IMR-90 (cell line): ENCODE measurements around the gene MIR17HG. TPM values are rescaled to one million over a fixed set of nuclear protein-coding genes. Genes with fewer than 3 reads are reported as not detected.

Experiments
- ATAC-seq: fragments of 200-7000 bp; cut with Tn5 transposase; 2 replicates; pipeline ENCODE4 v1.9.1; 2020; ENCODE audit warnings: low read depth, mild to moderate bottlenecking, moderate library complexity
- BruUV-seq: library from RNA; stranded (reverse); fragments of 400-500 nt; replicated peaks from 2 replicates; lab custom pipeline; 2021; lab: Mats Ljungman, UMichigan
- CTCF ChIA-PET: fragments of 300-600 bp; formaldehyde crosslinking; extraction: SDS; loops from one replicate; lab custom pipeline; 2021; ENCODE audit warnings: antibody characterized with exemption; lab: Yijun Ruan, JAX
- POLR2A ChIA-PET: fragments of 300-600 bp; sonication (Branson Sonifier 250); formaldehyde crosslinking; loops from one replicate; lab custom pipeline; 2022; ENCODE audit warnings: antibody characterized with exemption; ENCODE audit not compliant: unreplicated experiment; lab: Charles Lee
- DNase-seq: peaks from one replicate; pipeline ENCODE4 v3.0.0; 2013
- H2AFZ ChIP-seq: replicated peaks from 2 replicates; pipeline ENCODE3; 2013; ENCODE audit warnings: low read length, mild to moderate bottlenecking; ENCODE audit not compliant: poor library complexity
- H2AK5ac ChIP-seq: 2 replicates; pipeline ENCODE4 v1.6.1; 2013; ENCODE audit warnings: low read depth, low read length, inconsistent platforms
- H2AK9ac ChIP-seq: replicated peaks from 2 replicates; pipeline ENCODE3; 2013; ENCODE audit warnings: mild to moderate bottlenecking, low read depth, low read length, moderate library complexity; ENCODE audit not compliant: poor library complexity
- H2BK120ac ChIP-seq: 2 replicates; pipeline ENCODE4 v1.6.1; 2013; ENCODE audit warnings: low read depth, low read length, inconsistent platforms
- H2BK15ac ChIP-seq: 3 replicates; pipeline ENCODE4 v1.6.1; 2013; ENCODE audit warnings: low read depth, low read length, inconsistent platforms
- H2BK20ac ChIP-seq: 2 replicates; pipeline ENCODE4 v1.6.1; 2013; ENCODE audit warnings: low read depth, mild to moderate bottlenecking, inconsistent platforms, low read length, moderate library complexity
- H2BK5ac ChIP-seq: 2 replicates; pipeline ENCODE4 v1.6.1; 2013; ENCODE audit warnings: mild to moderate bottlenecking, low read depth, low read length, inconsistent platforms; ENCODE audit not compliant: poor library complexity, severe bottlenecking
- H3K14ac ChIP-seq: replicated peaks from 2 replicates; pipeline ENCODE4 v1.6.1; 2013; ENCODE audit warnings: low read depth, low read length, inconsistent platforms
- H3K18ac ChIP-seq: 2 replicates; pipeline ENCODE4 v1.6.1; 2013; ENCODE audit warnings: low read depth, low read length, control low read depth
- H3K23ac ChIP-seq: 2 replicates; pipeline ENCODE4 v1.6.1; 2013; ENCODE audit warnings: low read depth, low read length, inconsistent platforms
- H3K27ac ChIP-seq: 2 replicates; pipeline ENCODE4 v1.5.1; 2013; ENCODE audit warnings: mild to moderate bottlenecking, control low read depth, low read length; ENCODE audit not compliant: insufficient read depth
- H3K27me3 ChIP-seq: 2 replicates; pipeline ENCODE4 v1.6.1; 2013; ENCODE audit warnings: low read length; ENCODE audit not compliant: control insufficient read depth, insufficient read depth
- H3K36me3 ChIP-seq: 2 replicates; pipeline ENCODE4 v1.6.1; 2013; ENCODE audit warnings: low read length, mixed read lengths; ENCODE audit not compliant: control insufficient read depth, insufficient read depth
- H3K4ac ChIP-seq: 2 replicates; pipeline ENCODE4 v1.6.1; 2013; ENCODE audit warnings: low read depth, low read length, inconsistent platforms
- H3K4me1 ChIP-seq: 2 replicates; pipeline ENCODE4 v1.6.1; 2013; ENCODE audit warnings: low read length, mixed read lengths; ENCODE audit not compliant: control insufficient read depth, insufficient read depth
- H3K4me2 ChIP-seq: 2 replicates; pipeline ENCODE4 v1.6.1; 2013; ENCODE audit warnings: low read depth, mild to moderate bottlenecking, control low read depth, low read length, moderate library complexity
- H3K4me3 ChIP-seq: 2 replicates; pipeline ENCODE4 v1.5.1; 2013; ENCODE audit warnings: low read depth, mild to moderate bottlenecking, control low read depth, low read length, moderate library complexity; ENCODE audit not compliant: insufficient read depth
- H3K56ac ChIP-seq: 2 replicates; pipeline ENCODE4 v1.6.1; 2013; ENCODE audit warnings: low read length, inconsistent platforms; ENCODE audit not compliant: insufficient read depth; ENCODE audit errors: extremely low read depth
- H3K79me1 ChIP-seq, 2 experiments: 2 replicates each; pipeline ENCODE4 v1.6.1; 2013; ENCODE audit warnings: low read length in 2 of 2, inconsistent platforms in 1 of 2, low read depth in 1 of 2
- H3K9ac ChIP-seq: 2 replicates; pipeline ENCODE4 v1.6.1; 2013; ENCODE audit warnings: low read depth, low read length, control low read depth
- H3K9me1 ChIP-seq: 2 replicates; pipeline ENCODE4 v1.6.1; 2013; ENCODE audit warnings: low read length, inconsistent platforms; ENCODE audit not compliant: insufficient read depth
- H3K9me3 ChIP-seq: 2 replicates; pipeline ENCODE4 v1.6.1; 2013; ENCODE audit warnings: low read length; ENCODE audit not compliant: control insufficient read depth, insufficient read depth
- H4K20me1 ChIP-seq: 2 replicates; pipeline ENCODE4 v1.6.1; 2013; ENCODE audit warnings: low read length, inconsistent platforms; ENCODE audit not compliant: insufficient read depth
- H4K5ac ChIP-seq: 2 replicates; pipeline ENCODE4 v1.6.1; 2013; ENCODE audit warnings: mild to moderate bottlenecking, low read depth, low read length, control low read depth
- H4K8ac ChIP-seq, 2 experiments: 2 replicates each; pipeline ENCODE4 v1.6.1; 2013; ENCODE audit warnings: low read depth in 2 of 2, low read length in 2 of 2, control low read depth in 1 of 2, inconsistent platforms in 1 of 2
- H4K91ac ChIP-seq: 2 replicates; pipeline ENCODE4 v1.6.1; 2013; ENCODE audit warnings: low read depth, low read length, inconsistent platforms; ENCODE audit not compliant: insufficient read depth
- BHLHE40 ChIP-seq: fragments of 150-350 bp; IDR thresholded peaks from 2 replicates; pipeline ENCODE4 v1.6.1; 2016; ENCODE audit warnings: mild to moderate bottlenecking, low read depth, low read length
- CEBPB ChIP-seq: IDR thresholded peaks from 2 replicates; pipeline ENCODE4 v1.6.1; 2012; ENCODE audit warnings: low read depth, low read length, improper control_type of control experiment
- CHD1 ChIP-seq: IDR thresholded peaks from 2 replicates; pipeline ENCODE4 v1.6.1; 2012; ENCODE audit warnings: low read depth, low read length, improper control_type of control experiment
- MAFK ChIP-seq: IDR thresholded peaks from 2 replicates; pipeline ENCODE4 v1.6.1; 2012; ENCODE audit warnings: low read depth, low read length, improper control_type of control experiment
- MAZ ChIP-seq: IDR thresholded peaks from 2 replicates; pipeline ENCODE4 v1.6.1; 2012; ENCODE audit warnings: low read depth, mild to moderate bottlenecking, low read length, improper control_type of control experiment, moderate library complexity, borderline replicate concordance
- NFE2L2 ChIP-seq: fragments of 150-350 bp; IDR thresholded peaks from 2 replicates; pipeline ENCODE4 v1.6.1; 2016; ENCODE audit warnings: low read depth, mild to moderate bottlenecking, low read length
- POLR2A ChIP-seq: IDR thresholded peaks from 2 replicates; pipeline ENCODE4 v1.6.1; 2012; ENCODE audit warnings: mild to moderate bottlenecking, low read depth, low read length
- RCOR1 ChIP-seq: IDR thresholded peaks from 2 replicates; pipeline ENCODE4 v1.6.1; 2012; ENCODE audit warnings: mild to moderate bottlenecking, low read length, improper control_type of control experiment; ENCODE audit not compliant: insufficient replicate concordance
- RFX5 ChIP-seq: IDR thresholded peaks from 2 replicates; pipeline ENCODE4 v1.8.0; 2012; ENCODE audit warnings: low read depth, mild to moderate bottlenecking, low read length, moderate library complexity
- SMC3 ChIP-seq: fragments of 150-350 bp; IDR thresholded peaks from 2 replicates; pipeline ENCODE4 v1.6.1; 2016; ENCODE audit warnings: low read depth, mild to moderate bottlenecking, antibody characterized with exemption, low read length, moderate library complexity
- WGBS, 2 experiments: methylation state at CpG; one replicate each; pipeline versions ENCODE4 v1.1.5 to v1.1.7; 2013; ENCODE audit warnings: missing lambda C conversion rate in 2 of 2; ENCODE audit not compliant: insufficient read length in 1 of 2; ENCODE audit errors: extremely low coverage in 2 of 2; 5-methylcytosine and 5-hydroxymethylcytosine counted together
- dilution Hi-C: fragments of 300-500 bp; cut with HindIII; formaldehyde crosslinking; loops from one replicate; pipeline ENCODE4 v1.14.3; 2018; ENCODE audit warnings: low sequenced_read_pairs; ENCODE audit not compliant: unreplicated experiment
- in situ Hi-C: fragments of 300-500 bp; cut with MboI; formaldehyde crosslinking; loops from 3 replicates; pipeline ENCODE4 v1.14.3; 2019; ENCODE audit warnings: low sequenced_read_pairs, inconsistent platforms, mixed read lengths
- intact Hi-C: fragments of 100-400 bp; cut with micrococcal nuclease; formaldehyde crosslinking; loops from 2 replicates; pipeline ENCODE4 v1.10.0; 2022
- polyA plus RNA-seq, 3 experiments: library from polyadenylated mRNA; depleted of rRNA; stranded (reverse); fragments of >200 nt; gene quantifications; 2 replicates each; pipeline ENCODE4 v1.2.3, GENCODE V29; 2012; ENCODE audit warnings: low replicate concordance in 1 of 3
- total RNA-seq: library from RNA; depleted of rRNA; stranded (reverse); fragments of >200 nt; gene quantifications from 2 replicates; pipeline ENCODE4 v1.2.3, GENCODE V29; 2012
- TF ChIP-seq, protein P1 (sequence below): conservative IDR thresholded peaks from 2 replicates; pipeline ENCODE4 v1.5.1; 2012; ENCODE audit warnings: mild to moderate bottlenecking, low read depth, low read length, improper control_type of control experiment
- TF ChIP-seq, protein P2 (sequence below): fragments of 150-350 bp; IDR thresholded peaks from 2 replicates; pipeline ENCODE4 v1.6.1; 2017; ENCODE audit warnings: mild to moderate bottlenecking, antibody characterized with exemption, low read length, low read depth
- TF ChIP-seq, protein P3 (sequence below): fragments of 150-350 bp; IDR thresholded peaks from 2 replicates; pipeline ENCODE4 v1.6.1; 2016; ENCODE audit warnings: low read depth, mild to moderate bottlenecking, low read length, moderate library complexity, borderline replicate concordance

The MIR17HG gene
- total and polyA plus RNA-seq, 2 of the 4 experiments (the other 2 are of a cell fraction), result 0.77 to 3.0 TPM

DNA sequence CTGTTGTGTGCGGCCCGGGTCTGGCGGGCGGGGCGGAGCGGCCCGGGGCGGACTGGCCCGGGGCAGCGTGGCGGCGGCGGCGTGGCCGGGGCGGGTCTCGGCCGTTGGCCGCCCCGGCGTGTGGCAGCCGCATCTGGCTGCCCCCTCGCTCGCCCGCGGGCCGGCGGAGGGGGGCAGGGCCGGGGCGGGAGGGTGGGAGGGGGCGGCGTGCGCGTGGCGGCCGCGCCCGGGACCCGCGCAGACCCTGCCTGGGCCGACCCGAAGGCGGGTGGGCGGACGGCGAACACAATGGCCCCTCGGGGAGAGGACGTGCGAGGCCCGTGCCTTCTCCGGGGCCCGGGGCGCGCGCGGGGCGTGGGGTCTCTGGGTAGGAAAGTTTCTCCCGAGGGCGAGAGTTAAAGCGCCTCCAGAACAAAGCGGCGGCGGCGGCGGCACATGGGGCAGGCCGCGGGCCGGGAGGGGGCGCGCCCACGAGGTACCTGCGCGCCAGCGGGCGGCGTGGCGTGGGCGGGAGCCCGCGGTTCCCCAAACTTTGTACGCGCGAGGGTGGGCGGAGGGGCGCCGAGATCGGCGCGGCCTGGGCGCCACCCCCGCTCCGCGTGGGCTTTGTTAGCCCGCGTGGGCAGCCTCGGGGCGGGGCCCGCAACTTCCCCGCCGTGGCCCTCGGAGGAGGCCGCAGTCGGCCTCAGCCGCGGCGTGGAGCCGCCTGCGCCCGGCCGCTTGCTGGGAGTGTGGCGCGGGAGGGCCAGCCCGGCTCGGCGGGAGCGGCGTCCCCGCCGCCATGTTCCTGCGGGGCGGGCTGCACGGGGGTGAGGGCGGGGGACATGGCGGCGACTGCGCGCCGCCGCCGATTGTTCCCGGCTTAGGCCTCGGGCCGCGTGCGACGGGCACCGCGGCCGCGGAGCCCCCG is 764 bp downstream of the MIR17HG start:
- WGBS, 2 experiments, result 0% methylated on average over 52 of the region's 141 CpGs; no CpG with 5 or more reads in 1 of the 2 experiments
- intact Hi-C loops, result no loop called here
- Histone ChIP-seq H3K36me3 (peaks cover 7% of the 10 kb centered on the region), H3K4me2 (no peak overlapping the region; the same call in 1 of the 2 replicates), H2AFZ (peak overlapping the region; percentile 97), H3K23ac (no peak overlapping the region), H4K8ac (0 out of 4 replicates have a peak overlapping the region, but pooled peaks of 1 of the 2 experiments have one; percentile 23), H3K4me3 (peak overlapping the region; percentile 73), H4K20me1 (peaks cover 16% of the 10 kb centered on the region), H3K4me1 (peaks cover 3% of the 10 kb centered on the region), H3K27me3 (peaks cover 8% of the 10 kb centered on the region; the same call in 1 of the 2 replicates), H3K9ac (peak overlapping the region; percentile 79), H3K18ac (no peak overlapping the region; the same call in 1 of the 2 replicates), H3K9me3 (no peaks in the 10 kb centered on the region), H3K9me1 (no peaks in the 10 kb centered on the region), H3K14ac (no peak overlapping the region), H3K56ac (no peak overlapping the region), H4K5ac (peak overlapping the region; percentile 61), H2BK20ac (no peak overlapping the region), H4K91ac (peak overlapping the region; percentile 56; the same call in 1 of the 2 replicates), H2BK15ac (no peak overlapping the region), H2AK9ac (peak overlapping the region; percentile 93), H2AK5ac (no peak overlapping the region), H3K79me1 (peaks cover 10 to 22% of the 10 kb centered on the region in 2 experiments), H3K27ac (peak overlapping the region; percentile 59), H2BK120ac (no peak overlapping the region), H2BK5ac (peak overlapping the region; percentile 82), H3K4ac (peak overlapping the region; percentile 35; the same call in 1 of the 2 replicates)
- dilution Hi-C loops, result no loop called here
- no peak for DNase-seq
- in situ Hi-C loops, result no loop called here
- CTCF ChIA-PET, result no interaction called here
- POLR2A ChIA-PET, result no interaction called here
- ATAC-seq, result peak; percentile 73
- BruUV-seq, result no TSS peak
- no peak for TF ChIP-seq RFX5
- no peak for TF ChIP-seq NFE2L2
- TF ChIP-seq, protein P1, sequence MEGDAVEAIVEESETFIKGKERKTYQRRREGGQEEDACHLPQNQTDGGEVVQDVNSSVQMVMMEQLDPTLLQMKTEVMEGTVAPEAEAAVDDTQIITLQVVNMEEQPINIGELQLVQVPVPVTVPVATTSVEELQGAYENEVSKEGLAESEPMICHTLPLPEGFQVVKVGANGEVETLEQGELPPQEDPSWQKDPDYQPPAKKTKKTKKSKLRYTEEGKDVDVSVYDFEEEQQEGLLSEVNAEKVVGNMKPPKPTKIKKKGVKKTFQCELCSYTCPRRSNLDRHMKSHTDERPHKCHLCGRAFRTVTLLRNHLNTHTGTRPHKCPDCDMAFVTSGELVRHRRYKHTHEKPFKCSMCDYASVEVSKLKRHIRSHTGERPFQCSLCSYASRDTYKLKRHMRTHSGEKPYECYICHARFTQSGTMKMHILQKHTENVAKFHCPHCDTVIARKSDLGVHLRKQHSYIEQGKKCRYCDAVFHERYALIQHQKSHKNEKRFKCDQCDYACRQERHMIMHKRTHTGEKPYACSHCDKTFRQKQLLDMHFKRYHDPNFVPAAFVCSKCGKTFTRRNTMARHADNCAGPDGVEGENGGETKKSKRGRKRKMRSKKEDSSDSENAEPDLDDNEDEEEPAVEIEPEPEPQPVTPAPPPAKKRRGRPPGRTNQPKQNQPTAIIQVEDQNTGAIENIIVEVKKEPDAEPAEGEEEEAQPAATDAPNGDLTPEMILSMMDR, result peak; percentile 22; the same call in 1 of the 2 replicates
- no peak for TF ChIP-seq MAFK
- TF ChIP-seq, protein P2, sequence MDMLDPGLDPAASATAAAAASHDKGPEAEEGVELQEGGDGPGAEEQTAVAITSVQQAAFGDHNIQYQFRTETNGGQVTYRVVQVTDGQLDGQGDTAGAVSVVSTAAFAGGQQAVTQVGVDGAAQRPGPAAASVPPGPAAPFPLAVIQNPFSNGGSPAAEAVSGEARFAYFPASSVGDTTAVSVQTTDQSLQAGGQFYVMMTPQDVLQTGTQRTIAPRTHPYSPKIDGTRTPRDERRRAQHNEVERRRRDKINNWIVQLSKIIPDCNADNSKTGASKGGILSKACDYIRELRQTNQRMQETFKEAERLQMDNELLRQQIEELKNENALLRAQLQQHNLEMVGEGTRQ, result no peak
- no peak for TF ChIP-seq MAZ
- TF ChIP-seq, protein P3, sequence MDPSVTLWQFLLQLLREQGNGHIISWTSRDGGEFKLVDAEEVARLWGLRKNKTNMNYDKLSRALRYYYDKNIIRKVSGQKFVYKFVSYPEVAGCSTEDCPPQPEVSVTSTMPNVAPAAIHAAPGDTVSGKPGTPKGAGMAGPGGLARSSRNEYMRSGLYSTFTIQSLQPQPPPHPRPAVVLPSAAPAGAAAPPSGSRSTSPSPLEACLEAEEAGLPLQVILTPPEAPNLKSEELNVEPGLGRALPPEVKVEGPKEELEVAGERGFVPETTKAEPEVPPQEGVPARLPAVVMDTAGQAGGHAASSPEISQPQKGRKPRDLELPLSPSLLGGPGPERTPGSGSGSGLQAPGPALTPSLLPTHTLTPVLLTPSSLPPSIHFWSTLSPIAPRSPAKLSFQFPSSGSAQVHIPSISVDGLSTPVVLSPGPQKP, result no peak
- no peak for TF ChIP-seq RCOR1
- 0 out of 2 replicates have a peak, but pooled peaks have one; percentile 47 for TF ChIP-seq CHD1
- TF ChIP-seq CEBPB, result no peak
- no peak for TF ChIP-seq SMC3
- TF ChIP-seq POLR2A, result peak; percentile 40; the same call in 1 of the 2 replicates
- no peak for TF ChIP-seq BHLHE40
